Urinary bladder (tissue), 4 donors: ENCODE data around the gene NCMAP. TPM values are rescaled to one million over a fixed set of nuclear protein-coding genes. Genes with fewer than 3 reads are reported as not detected.

Experiments used
- DNase-seq: peaks from one replicate; pipeline ENCODE4 v3.0.0-alpha.2; 2015; ENCODE audit errors: extremely low spot score
- H3K27ac ChIP-seq: one replicate; pipeline ENCODE4 v1.5.1; 2013; ENCODE audit warnings: low read depth, mild to moderate bottlenecking, moderate library complexity
- H3K36me3 ChIP-seq: one replicate; pipeline ENCODE4 v1.6.1; 2013; ENCODE audit warnings: mild to moderate bottlenecking, moderate library complexity; ENCODE audit not compliant: insufficient read depth
- H3K4me1 ChIP-seq: one replicate; pipeline ENCODE4 v1.6.1; 2013; ENCODE audit warnings: mild to moderate bottlenecking, moderate library complexity; ENCODE audit not compliant: insufficient read depth
- H3K4me3 ChIP-seq: one replicate; pipeline ENCODE4 v1.5.1; 2013; ENCODE audit warnings: low read depth, low read length
- WGBS: extraction: QIAGEN DNeasy Blood & Tissue Kit; methylation state at CpG from one replicate; pipeline ENCODE4 v1.1.7; 2013; 5-methylcytosine and 5-hydroxymethylcytosine counted together
- polyA plus RNA-seq: library from polyadenylated mRNA; stranded (reverse); fragments of 200-250 nt; gene quantifications from one replicate; pipeline ENCODE4 v1.2.3, GENCODE V29; 2013
- total RNA-seq: library from RNA; depleted of rRNA; stranded (reverse); fragments of >200 nt; gene quantifications from one replicate; pipeline ENCODE4 v1.2.3, GENCODE V29; 2014
- donor health status: healthy with polysubstance abuse.
- donor health status: healthy.

The NCMAP gene
- total and polyA plus RNA-seq, 2 donors = 0.16 to 0.20 TPM

- 77% methylated on average over 3 of the region's 3 CpGs for WGBS
- Histone ChIP-seq H3K36me3 (no peaks in the 10 kb centered on the region), H3K4me1 (no peaks in the 10 kb centered on the region), H3K27ac (no peak overlapping the region), H3K4me3 (no peak overlapping the region)
- DNase-seq = no peak
Measured at GRCh38 chr1:24636661-24637357, 80.9 kb downstream of the NCMAP start.

GRCh38 chr1:24639094-24639493, 83.2 kb downstream of the NCMAP start:
- H3K36me3 ChIP-seq = no peaks in the 10 kb centered on the region
- H3K27ac ChIP-seq = no peak overlapping the region
- DNase-seq = no peak
- no peaks in the 10 kb centered on the region for H3K4me1 ChIP-seq
- no peak overlapping the region for H3K4me3 ChIP-seq
- 87% methylated on average over 2 of the region's 2 CpGs for WGBS

GRCh38 chr1:24639881-24640280, 84.0 kb downstream of the NCMAP start:
- Histone ChIP-seq H3K4me1 (no peaks in the 10 kb centered on the region), H3K27ac (no peak overlapping the region), H3K4me3 (no peak overlapping the region), H3K36me3 (no peaks in the 10 kb centered on the region)
- no peak for DNase-seq
- 71% methylated on average over 4 of the region's 4 CpGs for WGBS

- Histone ChIP-seq H3K27ac (no peak overlapping the region), H3K36me3 (no peaks in the 10 kb centered on the region), H3K4me3 (no peak overlapping the region), H3K4me1 (peaks cover 1% of the 10 kb centered on the region)
- 58% methylated on average over 7 of the region's 7 CpGs for WGBS
- DNase-seq = no peak
Measured at GRCh38 chr1:24640288-24640687, 84.4 kb downstream of the NCMAP start.

GRCh38 chr1:24641646-24642151, 85.8 kb downstream of the NCMAP start:
- 20% methylated on average over 24 of the region's 24 CpGs for WGBS
- DNase-seq = no peak
- Histone ChIP-seq H3K4me3 (peak overlapping the region; percentile 28), H3K27ac (peak overlapping the region; percentile 83), H3K36me3 (no peaks in the 10 kb centered on the region), H3K4me1 (peaks cover 1% of the 10 kb centered on the region)

- peak within 1 kb of the TSS; percentile 92 for H3K4me3 ChIP-seq
- peak within 1 kb of the TSS; percentile 99 for H3K27ac ChIP-seq
- no peaks in the 10 kb centered on the region for H3K36me3 ChIP-seq
- under 1% methylated on average over 95 of the region's 95 CpGs for WGBS
- DNase-seq = peak; percentile 99
- peaks cover 1% of the 10 kb centered on the region for H3K4me1 ChIP-seq
Measured at GRCh38 chr1:24642481-24643362, 86.8 kb downstream of the NCMAP start, which contains the start of gene SRRM1. SRRM1 (plus strand) TSS chr1:24643302; CDS start chr1:24643327, 25 bp downstream.

- peak overlapping the region; percentile 92 for H3K4me3 ChIP-seq
- H3K36me3 ChIP-seq = no peaks in the 10 kb centered on the region
- WGBS = under 1% methylated on average over 53 of the region's 53 CpGs
- DNase-seq = no peak
- peak overlapping the region; percentile 84 for H3K27ac ChIP-seq
- peaks cover 1% of the 10 kb centered on the region for H3K4me1 ChIP-seq
Measured at GRCh38 chr1:24643363-24644099, 87.6 kb downstream of the NCMAP start.

- peaks cover 4% of the 10 kb centered on the region for H3K36me3 ChIP-seq
- H3K4me1 ChIP-seq = peaks cover 1% of the 10 kb centered on the region
- H3K4me3 ChIP-seq = peak overlapping the region; percentile 92
- no peak overlapping the region for H3K27ac ChIP-seq
- under 1% methylated on average over 9 of the region's 9 CpGs for WGBS
- DNase-seq = no peak
Measured at GRCh38 chr1:24644100-24644384, 88.2 kb downstream of the NCMAP start.

GRCh38 chr1:24648919-24649318, 93.0 kb downstream of the NCMAP start:
- H3K4me1 ChIP-seq = peaks cover 1% of the 10 kb centered on the region
- H3K4me3 ChIP-seq = no peak overlapping the region
- DNase-seq = no peak
- no peak overlapping the region for H3K27ac ChIP-seq
- 95% methylated on average over 5 of the region's 5 CpGs for WGBS
- peaks cover 6% of the 10 kb centered on the region for H3K36me3 ChIP-seq

GRCh38 chr1:24652382-24652781, 96.5 kb downstream of the NCMAP start:
- no peak overlapping the region for H3K4me3 ChIP-seq
- DNase-seq = no peak
- H3K36me3 ChIP-seq = peaks cover 15% of the 10 kb centered on the region
- no peaks in the 10 kb centered on the region for H3K4me1 ChIP-seq
- H3K27ac ChIP-seq = no peak overlapping the region
- 95% methylated on average over 13 of the region's 13 CpGs for WGBS

GRCh38 chr1:24654010-24654409, 98.1 kb downstream of the NCMAP start:
- H3K36me3 ChIP-seq = peaks cover 12% of the 10 kb centered on the region
- H3K4me1 ChIP-seq = no peaks in the 10 kb centered on the region
- H3K27ac ChIP-seq = no peak overlapping the region
- no peak for DNase-seq
- no peak overlapping the region for H3K4me3 ChIP-seq
- WGBS = 95% methylated on average over 3 of the region's 3 CpGs

- H3K36me3 ChIP-seq = peaks cover 12% of the 10 kb centered on the region
- DNase-seq = no peak
- 94% methylated on average over 1 of the region's 1 CpG for WGBS
Measured at GRCh38 chr1:24656046-24656445, 100.2 kb downstream of the NCMAP start.

GRCh38 chr1:24657781-24658180, 101.9 kb downstream of the NCMAP start:
- Histone ChIP-seq H3K4me3 (no peak overlapping the region), H3K36me3 (peaks cover 13% of the 10 kb centered on the region), H3K27ac (no peak overlapping the region), H3K4me1 (no peaks in the 10 kb centered on the region)
- WGBS = 87% methylated on average over 3 of the region's 3 CpGs
- DNase-seq = no peak

More at GRCh38 chr1:24656046-24656445, 100.2 kb downstream of the NCMAP start:
- no peak overlapping the region for H3K27ac ChIP-seq
- no peaks in the 10 kb centered on the region for H3K4me1 ChIP-seq
- H3K4me3 ChIP-seq = no peak overlapping the region
